GM19468 (cell line): ENCODE measurements around the gene TBC1D32.
A peak's percentile ranks its signal among the peaks of the same experiment; 100 is the strongest.
"Not testable (repeated sequence)": the region's sequence is repeated elsewhere in the genome, so short reads cannot be mapped to it uniquely, and the experiment has no call there.

Experiments
- ATAC-seq: cut with Tn5 transposase; IDR thresholded peaks from one replicate; pipeline ENCODE4 v1.9.1; 2021; ENCODE audit warnings: mild to moderate bottlenecking, moderate library complexity, moderate number of reproducible peaks; ENCODE audit not compliant: unreplicated experiment; ENCODE audit errors: extremely low read depth

The TBC1D32 gene

DNA sequence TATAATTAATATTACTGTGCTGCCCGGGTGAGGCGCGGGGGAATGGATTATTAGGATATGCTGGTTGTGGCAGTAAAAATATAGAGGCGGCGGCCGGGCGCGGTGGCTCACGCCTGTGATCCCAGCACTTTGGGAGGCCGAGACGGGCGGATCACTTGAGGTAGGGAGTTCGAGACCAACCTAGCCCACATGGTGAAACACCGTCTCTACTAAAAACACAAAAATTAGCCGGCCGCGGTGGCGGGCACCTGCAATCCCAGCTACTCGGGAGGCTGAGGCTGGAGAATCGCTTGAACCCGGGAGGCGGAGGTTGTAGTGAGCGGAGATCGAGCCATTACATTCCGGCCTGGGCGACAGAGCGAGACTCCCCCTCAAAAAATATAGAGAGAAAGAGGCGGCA, 586 bp downstream of the TBC1D32 start:
- ATAC-seq, result not testable (repeated sequence)

- ATAC-seq, result no peak
These were observed 1.1 kb downstream of the TBC1D32 start for GRCh38 chr6:121333196-121333595.

- no peak for ATAC-seq
These were observed 3.8 kb downstream of the TBC1D32 start for GRCh38 chr6:121330516-121330915.

DNA sequence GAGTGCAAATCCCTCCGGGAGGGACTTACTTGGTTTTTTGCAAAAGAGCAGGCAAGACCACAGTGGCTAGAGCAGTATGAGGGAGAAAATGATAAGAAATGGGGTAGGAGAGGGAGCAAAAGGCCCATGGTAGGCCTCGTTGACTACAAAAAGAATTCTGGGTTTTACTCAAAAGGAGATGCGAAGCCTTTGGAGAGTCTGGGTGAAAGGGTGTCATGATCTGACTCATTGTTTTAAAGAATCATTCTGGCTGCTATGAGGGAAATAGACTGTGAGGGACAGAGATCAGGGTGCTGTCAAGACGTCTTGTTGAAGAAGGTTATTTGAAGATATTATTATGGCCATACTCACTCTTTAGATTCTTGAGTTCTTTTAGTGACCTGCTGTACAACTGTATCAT, 13.0 kb downstream of the TBC1D32 start:
- ATAC-seq, result no peak

- ATAC-seq, result no peak
These were observed 14.7 kb downstream of the TBC1D32 start for GRCh38 chr6:121319603-121320002.

GRCh38 chr6:121319112-121319553, 15.1 kb downstream of the TBC1D32 start:
- no peak for ATAC-seq

DNA sequence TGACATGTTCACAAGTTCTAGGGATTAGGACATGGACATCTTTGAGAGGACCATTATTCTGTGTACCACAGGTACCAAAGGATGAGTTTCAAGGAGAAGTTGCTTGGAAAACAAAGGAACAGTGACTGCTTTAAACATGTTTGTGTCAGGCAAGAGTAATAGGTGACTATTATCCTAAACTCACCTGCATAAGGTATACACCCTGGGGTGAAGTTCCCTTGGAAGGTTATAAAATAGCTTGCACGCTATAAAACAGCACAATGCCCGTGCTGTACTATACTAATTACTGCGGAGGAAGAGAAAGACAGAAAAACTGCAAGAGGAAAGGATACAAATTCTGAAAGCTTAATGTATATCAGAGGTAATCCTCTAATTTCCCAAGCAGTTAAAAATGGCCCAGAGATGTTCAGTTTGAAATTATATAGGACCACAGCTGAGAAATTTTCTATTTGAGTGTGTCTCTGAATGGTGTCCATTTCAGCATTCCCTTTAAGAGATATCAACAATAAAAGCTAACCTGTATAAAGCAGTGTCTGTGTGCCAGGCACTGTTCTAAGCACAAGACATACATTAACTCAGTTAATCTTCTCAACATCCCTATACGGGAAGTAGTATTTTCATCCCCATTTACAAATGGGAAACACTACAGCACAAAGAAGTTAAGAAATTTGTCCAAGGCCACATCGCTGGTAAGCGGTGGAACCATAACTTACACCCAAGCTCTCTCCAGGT, 19.7 kb downstream of the TBC1D32 start:
- ATAC-seq, result no peak

DNA sequence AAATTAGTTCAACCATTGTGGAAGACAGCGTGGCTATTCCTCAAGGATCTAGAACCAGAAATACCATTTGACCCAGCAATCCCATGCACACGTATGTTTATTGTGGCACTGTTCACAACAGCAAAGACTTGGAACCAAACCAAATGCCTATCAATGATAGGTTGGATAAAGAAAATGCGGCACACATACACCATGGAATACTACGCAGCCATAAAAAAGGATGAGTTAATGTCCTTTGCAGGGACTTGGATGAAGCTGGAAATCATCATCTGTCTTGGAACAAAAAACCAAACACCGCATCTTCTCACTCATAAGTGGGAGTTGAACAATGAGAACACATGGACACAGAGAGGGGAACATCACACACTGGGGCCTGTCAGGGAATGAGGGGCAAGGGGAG, 22.5 kb downstream of the TBC1D32 start:
- not testable (repeated sequence) for ATAC-seq

DNA sequence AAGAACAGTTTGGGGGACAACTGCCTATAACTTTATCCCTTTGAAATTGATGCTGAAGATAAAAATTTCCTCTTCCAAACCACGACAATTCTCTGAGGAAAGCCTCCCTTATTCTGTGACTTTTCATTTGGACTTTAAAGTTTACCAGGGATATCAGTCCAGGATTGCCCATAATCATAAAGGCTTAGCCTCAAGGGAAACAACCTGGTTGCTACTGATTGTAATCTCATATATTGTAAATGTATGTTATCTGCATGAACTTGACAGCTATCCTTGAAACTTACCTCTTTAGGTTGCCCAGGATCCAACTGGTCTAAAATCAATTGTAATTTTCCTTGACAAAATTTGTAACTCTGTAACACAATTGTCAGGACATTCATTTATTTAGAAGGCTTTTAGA, 23.8 kb downstream of the TBC1D32 start:
- no peak for ATAC-seq

GRCh38 chr6:121309768-121310469, 24.4 kb downstream of the TBC1D32 start:
- ATAC-seq, result no peak

DNA sequence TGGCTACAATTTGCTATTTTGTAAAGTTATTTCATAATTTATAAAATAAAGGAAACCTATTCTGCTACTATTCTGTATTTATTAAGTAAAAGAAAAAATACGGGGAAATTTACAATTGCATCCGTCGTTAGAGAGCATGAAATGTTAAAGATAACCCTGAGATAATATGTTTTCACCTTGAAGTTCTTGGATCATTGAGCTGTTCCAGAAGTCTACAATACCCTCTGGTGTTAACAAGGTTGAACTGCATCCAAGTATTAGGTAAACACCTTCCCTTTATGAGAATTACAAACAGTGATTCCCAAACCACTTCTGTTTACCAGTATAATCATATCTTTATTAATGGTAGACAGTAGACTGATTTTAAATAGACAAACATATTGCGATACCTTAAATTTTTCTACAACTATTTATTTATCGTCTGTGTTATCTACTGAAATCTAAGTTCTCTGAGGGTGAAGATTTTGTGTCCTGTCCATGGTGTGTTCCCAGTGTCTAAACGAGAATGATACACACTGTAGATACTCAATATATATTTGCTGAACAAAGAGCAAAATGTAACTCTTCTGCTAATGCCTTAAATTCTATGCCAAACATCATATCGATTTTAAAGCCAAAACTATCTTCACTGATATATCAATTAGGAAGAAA, 28.2 kb downstream of the TBC1D32 start:
- peak; percentile 46 for ATAC-seq

DNA sequence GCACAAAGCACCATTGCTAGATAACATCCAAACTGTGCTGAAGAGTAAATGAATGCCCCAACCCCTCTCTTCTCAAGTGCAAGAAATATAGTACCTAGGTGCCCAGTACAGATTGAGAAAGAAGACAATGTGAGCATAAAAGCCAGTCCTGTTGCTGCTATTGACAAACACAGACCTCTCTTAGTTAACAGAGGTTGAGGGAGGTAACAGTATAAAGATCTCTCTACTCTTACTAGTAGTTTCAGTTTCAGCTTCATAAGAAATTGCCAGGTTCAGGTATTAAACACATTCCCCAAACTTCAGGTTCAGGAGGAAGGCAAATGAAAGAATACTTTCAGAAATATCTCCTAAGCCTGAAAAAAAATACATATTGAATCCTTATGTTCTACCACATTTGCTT, 31.4 kb downstream of the TBC1D32 start:
- peak; percentile 54 for ATAC-seq

DNA sequence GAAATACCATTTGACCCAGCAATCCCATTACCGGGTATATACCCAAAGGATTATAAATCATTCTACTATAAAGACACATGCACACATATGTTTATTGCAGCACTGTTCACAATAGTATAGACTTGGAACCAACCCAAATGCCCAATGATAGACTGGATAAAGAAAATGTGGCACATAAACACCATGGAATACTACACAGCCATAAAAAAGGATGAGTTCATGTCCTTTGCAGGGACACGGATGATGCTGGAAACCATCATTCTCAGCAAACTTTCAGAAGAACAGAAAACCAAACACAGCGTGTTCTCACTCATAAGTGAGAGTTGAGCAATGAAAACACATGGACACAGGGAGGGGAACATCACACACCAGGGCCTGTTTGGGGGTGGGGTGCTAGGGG, 33.1 kb downstream of the TBC1D32 start:
- not testable (repeated sequence) for ATAC-seq

- ATAC-seq, result no peak
These were observed 36.6 kb downstream of the TBC1D32 start for GRCh38 chr6:121297694-121298093.

GRCh38 chr6:121285041-121285440, 49.2 kb downstream of the TBC1D32 start:
- no peak for ATAC-seq

DNA sequence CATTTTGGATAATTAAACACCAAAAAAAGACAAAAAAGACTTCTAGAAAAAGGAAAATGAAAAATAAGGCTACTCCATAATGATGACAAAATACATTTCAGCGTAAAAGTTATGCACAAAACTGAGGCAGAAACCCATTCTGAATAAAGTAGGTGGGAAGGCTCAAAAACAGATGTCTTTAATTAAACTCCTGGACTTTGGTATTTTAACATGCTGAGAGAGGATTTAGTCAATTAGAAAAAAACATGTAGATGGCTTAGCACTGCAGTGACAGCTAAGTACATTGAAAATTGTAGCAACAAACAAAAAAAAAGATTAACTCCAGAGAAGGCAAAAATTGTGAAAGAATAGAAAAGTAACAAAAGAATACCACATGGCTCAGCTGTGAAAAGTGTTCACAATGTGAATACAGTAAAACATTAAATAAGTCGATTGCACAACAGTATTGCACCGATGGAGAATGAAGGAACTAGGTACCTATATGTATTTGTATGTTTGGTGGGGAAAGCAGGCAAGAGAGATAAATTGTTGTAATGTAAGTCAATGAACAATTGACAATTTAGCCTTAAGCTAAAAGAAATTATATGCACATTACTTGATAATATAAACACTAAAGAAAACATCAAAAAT, 59.5 kb downstream of the TBC1D32 start:
- no peak for ATAC-seq

DNA sequence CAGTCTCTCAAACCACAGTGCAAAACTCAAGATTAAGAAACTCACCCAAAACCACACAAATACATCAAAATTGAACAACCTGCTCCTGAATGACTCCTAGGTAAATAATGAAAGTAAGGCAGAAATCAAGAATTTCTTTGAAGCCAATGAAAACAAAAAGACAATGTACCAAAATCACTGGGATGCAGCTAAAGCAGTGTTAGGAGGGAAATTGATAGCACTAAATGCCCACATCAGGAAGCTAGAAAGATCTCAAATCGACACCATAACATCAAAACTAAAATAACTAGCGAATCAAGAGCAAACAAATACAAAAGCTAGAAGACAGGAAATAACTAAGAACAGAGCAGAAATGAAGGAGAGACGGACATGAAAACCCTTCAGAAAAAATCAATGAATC, 70.5 kb downstream of the TBC1D32 start:
- no peak for ATAC-seq

GRCh38 chr6:121260651-121261102, 73.6 kb downstream of the TBC1D32 start:
- ATAC-seq, result no peak

DNA sequence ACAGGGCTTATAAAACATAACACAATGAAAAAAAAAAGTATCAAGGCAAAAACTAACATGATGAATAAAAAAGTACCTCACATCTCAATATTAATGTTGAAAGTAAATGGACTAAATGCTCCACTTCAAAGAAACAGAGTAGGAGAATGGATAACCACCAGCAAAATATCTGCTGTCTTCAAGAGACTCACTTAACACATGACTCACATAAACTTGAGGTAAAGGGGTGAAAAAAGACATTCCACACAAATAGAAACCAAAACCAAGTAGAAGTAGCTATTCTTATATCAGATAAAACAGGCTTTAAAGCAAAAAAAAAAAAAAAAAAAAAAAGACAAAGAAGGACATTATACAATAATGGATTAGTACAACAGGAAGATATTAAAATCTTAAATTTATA, 86.9 kb downstream of the TBC1D32 start:
- ATAC-seq, result no peak

DNA sequence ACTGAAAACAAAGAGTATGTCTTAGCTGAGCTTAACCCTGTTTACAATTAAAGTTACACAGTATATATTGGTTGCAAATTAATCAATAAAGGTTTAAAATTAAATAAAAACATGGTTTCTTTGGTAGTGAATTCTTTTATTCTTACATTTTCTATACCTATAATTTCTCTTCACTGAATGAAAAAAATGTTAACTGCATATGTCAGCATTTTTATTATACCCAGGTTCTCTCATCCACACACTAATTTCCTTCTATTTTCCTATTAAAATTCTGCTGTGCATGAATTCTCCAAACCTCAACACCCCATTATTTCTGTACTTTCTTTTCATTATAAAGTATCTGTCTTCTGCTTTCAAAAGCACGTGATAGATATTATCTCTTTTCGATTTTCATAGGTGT, 91.9 kb downstream of the TBC1D32 start:
- ATAC-seq, result no peak

DNA sequence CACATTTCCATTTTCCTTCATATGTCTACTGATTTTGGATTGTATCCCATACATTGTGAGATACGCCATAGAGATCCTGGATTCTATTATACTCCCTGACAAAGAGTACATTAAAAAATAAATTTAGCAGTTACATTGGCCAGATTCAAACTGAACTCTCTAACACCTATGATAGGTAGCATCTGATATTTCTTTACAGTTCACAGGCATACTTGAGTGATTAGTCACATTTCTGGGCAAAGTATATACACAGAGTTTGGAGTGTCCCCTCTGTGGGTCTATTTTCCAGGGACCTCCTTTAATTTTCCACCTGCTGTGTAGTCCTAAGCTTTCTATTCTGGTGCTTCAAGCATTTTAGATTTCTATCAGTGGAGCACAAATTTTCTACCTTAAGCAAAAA, 96.4 kb downstream of the TBC1D32 start:
- no peak for ATAC-seq
